Superior temporal gyrus (tissue), 1 donor: Measurements from ENCODE around the gene EYA4.

ENCODE experiments used
- DNase-seq: peaks from one replicate; pipeline ENCODE4 v3.0.0-alpha.2; 2016; ENCODE audit errors: extremely low spot score

Gene EYA4

DNA sequence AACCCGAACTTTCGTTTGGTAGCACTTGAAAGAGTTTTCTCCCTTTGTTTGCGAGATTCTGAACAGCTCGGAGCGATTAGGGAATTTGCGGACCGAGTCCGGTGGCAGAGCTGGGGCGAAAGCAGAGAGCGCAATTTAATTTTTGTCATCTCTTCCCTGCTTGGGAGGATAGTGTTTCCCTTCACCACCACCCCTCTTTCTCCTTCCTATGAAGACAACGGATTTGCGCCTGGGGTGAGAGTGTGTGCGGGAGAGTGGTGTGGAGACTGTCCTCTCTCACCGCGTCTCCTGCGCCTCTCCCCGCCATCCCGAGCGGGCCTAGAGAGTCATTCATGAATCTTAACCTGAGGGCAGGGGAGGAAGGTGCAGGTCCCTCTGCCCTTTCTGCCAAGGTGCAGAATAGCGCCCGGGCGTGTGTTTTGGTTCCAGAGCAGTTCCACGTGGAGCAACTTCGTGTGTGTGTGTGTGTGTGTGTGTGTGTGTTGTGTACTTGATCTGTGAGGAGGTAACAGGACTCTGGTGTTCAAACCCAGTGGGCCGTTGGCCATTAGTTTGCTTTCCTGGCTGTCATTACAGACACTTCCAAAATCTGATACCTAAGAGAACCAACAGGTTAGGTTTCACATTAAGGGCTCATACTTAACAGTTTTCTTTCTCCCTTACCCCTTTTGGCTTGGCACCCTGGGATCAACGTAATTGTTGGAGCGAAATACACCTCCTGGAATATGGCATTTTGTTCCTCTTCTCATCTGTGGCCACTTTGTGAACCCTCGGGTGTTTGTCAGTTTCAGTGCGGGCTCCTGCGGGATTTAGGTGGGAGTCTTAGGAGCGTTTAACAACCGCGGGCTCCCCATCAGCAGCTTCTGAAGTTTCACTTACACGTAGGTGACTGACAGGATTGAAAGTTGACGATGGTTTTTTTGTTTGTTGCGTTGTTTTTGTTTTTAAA, 1.8 kb downstream of the EYA4 start:
- no peak for DNase-seq

- DNase-seq: no peak
These were observed 2.7 kb downstream of the EYA4 start for GRCh38 chr6:133243723-133244305.

DNA sequence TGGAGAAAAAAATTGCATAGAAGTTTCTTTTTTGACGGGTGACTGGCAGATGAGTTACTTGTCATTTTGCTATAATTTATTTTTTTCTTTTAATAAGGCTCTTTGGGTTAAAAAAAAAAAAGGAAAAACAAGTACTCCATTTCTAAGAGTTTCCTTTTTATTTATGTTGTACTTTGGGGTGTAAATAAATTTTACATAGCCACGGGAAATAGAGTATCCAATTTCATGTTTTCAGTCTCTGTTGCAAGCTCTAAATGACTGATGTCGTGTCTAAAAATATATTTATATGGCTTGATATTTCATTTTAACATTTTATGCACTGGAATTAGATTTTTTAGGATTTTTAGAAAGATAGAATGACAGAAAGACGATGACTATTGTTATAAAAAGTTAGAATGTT, 3.4 kb downstream of the EYA4 start:
- no peak for DNase-seq

DNA sequence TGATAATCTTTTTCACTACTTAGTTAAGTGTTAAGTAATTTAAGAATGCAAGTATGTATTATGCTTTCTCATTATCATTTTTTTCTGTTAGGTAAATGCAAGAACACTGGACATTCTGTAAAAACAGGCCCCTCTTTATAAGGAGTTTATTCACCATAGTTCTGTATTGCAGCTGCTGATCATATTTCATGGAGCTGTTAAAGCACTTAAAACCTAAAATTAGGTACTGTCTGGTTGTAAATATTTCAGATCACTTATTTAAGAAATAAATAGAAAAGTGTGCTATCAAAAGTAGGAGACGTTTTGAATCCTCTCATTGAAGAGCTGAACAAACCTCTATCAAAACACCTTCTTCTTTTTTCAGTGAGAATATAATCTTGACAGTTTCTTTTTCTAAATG, 3.9 kb downstream of the EYA4 start:
- DNase-seq: no peak

DNA sequence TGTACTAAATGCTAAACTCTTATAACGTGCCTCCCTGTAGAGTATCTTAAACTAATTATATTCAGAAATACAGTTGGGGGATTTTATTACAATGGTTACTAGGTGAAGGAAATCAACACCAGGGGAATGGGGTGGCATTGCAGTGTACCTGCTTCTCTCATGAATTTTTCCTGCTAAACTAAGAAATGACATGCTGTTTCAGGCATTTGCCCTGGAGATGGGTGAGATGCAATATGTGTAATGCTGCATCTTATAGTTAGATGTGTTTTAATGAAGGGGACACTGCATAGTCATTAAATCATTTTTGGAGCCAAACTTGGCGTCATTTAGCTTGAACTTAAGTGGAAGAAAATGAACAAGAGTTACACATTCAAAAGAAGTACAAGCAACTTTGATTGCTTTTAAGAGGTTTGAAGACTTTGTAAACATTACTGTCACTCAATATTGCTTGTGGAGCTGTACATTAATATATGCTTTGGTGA, 4.3 kb downstream of the EYA4 start:
- no peak for DNase-seq

DNA sequence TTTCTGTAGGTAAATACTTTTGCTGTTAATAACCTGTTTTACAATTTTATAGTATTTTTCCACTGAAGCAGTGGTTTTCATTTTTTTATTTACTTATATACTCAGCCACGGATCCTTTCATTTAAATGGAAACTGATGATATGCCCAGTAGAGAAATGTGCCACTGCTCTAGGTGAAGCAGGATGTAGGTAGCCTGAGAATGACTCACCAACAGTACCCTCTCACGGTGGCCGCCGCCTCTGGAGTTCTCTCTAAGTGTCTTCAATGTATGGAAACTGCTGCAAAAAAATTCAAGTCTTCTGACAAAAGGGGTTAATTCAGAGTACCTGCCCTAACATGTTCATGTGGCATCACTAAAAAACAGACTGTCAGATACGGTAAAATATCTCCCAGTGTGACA, 6.4 kb downstream of the EYA4 start:
- DNase-seq: no peak

GRCh38 chr6:133248241-133249001, 7.3 kb downstream of the EYA4 start:
- no peak for DNase-seq

- DNase-seq: no peak
These were observed 10.5 kb downstream of the EYA4 start for GRCh38 chr6:133251688-133252087.

DNA sequence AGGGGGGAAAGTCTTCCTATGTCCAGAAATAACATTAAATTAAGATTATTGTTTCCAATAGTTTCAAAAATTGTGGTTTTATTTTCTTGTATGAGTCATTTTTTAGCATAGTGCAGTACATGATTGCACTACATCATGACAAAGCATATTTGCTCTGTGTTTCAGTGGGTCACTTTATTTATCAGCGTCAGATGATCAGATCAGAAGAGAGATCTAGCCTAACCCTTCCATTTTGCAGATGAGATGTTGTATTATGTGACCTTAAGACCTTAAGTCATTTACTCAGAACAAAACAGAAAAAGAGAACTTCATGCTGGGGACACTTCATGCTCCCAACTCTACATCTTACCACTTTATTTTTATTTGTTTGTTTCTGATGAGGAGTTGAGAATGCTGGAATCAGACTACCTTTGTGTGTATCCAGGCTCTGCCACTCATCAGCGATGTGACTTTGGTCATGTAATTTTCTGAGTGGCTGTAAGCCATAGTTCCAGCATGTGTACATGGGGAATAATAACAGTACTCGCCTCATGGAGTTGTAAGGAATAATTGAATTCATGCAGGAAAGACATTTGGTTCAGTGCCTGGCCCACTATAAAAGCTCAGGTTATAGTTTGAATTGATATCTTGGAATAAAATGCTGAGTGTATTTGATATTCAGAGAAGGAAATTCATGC, 13.5 kb downstream of the EYA4 start:
- no peak for DNase-seq

DNA sequence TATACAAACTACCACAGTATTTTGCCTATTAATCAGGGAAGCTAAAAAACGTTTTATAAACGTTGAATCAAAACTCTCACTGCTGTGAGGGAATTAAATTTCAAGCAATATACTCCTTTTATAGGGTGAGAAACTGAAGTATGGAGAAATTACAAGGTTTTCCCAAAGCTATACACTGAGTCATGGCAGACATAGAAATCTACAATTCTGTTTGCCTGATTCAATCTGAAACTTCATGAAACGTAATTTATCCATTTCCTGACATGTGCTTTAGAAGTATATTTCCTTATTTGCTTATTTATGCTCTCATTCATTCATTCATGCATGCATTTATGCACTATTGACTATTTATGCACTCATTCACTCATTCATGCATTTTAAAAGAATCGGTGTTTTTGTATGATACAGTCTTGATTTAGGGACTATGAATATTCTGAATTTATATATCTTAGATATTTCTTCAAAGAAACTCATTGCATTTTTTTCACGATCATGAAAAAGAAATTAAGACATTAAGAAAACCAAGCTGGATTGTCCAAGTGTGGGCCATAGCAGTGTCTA, 16.5 kb downstream of the EYA4 start:
- no peak for DNase-seq

DNA sequence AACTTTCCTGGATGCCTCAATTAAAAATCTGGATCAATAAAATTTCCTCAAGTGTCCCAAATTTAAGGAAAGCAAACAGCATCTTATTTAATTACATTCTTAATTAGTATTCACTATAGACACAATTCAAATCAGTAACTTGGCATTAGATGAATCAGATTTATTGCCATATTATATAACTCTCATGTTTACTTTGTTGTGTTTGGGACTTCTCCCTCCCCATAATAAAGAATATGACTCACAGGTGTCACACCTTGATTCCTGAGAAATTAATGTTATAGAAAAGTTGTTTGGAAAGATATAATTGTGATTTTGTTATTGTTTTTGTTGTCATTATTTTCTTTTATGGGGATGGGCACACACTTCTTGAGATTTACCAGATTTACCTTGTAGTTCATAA, 18.4 kb downstream of the EYA4 start:
- no peak for DNase-seq

DNA sequence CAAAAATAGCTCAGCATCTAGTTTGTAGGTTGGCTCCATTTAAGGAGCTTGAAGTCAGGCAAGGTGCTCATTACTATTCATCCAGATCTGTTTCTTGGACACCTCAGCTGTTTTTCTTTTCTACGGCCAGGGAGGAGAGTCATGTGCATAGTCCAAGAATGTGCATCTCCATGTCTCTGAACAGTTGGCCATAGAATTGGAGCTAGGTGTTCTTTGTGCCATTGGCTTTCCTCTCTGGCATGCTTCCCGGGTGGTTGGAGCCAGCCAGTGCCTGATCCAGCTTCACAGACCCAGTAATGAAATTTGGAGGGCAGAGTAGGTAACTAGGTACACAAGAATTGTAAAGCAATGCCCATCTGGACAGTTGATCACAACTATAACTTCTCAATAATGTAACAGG, 21.6 kb downstream of the EYA4 start:
- DNase-seq: no peak

- DNase-seq: no peak
These were observed 23.9 kb downstream of the EYA4 start for GRCh38 chr6:133265066-133265465.

DNA sequence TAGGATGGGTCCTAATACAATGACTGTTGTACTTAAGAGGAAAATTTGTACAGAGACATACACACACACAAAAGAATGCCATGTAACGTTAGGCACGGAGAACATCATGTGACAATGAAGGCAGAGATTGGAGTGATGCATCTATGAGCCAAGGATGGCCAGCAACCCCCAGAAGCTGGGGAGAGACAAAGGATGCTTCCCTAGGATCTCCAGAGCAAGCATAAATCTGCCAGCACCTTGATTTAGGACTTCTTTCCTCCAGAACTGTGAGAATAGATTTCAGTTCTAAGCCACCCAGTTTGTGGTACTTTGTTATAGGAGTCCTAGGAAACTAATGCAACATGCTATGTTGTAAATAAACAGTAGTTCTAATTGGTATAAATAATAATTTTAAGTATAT, 25.0 kb downstream of the EYA4 start:
- DNase-seq: no peak

- DNase-seq: no peak
These were observed 27.5 kb downstream of the EYA4 start for GRCh38 chr6:133268621-133269020.

- DNase-seq: no peak
These were observed 33.7 kb downstream of the EYA4 start for GRCh38 chr6:133274813-133275212.

GRCh38 chr6:133275213-133275612, 34.1 kb downstream of the EYA4 start:
- DNase-seq: no peak

- DNase-seq: no peak
These were observed 36.2 kb downstream of the EYA4 start for GRCh38 chr6:133277228-133277899.

DNA sequence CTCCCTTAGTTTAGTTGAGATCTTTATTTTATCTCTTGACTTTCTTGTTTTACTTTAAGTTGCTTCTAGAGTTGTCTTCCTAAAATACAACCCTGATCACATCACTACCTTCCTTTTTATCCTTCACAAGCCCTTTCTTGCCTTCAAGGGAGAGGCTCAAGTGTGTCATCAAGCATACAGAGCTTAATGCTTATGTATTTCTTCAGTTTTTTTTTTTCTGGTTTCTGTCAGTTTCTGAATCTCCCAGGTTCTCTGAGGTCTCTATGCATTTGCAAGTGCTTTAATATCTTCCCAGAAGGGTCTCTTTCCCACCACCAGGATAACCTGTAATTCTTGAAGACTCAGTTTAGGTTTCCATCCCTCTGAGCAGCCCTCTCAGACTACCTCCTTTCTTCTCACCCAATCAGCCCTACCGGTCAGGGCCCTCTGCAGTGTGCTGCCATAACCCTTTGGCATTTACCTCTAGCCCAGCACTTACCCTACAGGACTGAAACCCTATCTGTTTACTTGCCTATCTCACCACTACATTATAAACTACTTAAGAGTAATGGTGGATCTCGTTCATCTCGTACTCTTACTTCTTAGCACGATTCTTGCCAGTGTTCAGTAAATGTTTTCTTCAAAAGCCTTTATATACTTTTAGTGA, 36.9 kb downstream of the EYA4 start:
- no peak for DNase-seq

DNA sequence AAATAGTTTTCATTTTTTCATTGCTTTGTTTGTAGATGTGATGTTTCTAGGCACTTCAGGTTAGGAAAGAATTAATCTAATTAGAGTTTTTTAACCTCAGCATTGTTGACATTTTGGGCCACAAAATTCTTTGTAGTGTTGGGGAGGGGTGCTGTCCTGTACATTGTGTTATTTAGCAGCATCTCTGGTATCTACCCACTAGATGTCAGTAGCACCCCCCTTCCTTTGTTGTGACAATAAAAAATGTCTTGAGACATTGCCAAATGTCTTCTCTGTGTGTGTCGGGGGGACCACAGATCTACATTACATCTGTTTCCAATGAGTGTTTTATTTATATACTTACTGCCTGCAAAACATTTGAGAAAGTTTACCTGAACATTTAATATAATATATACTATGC, 45.6 kb downstream of the EYA4 start:
- no peak for DNase-seq

GRCh38 chr6:133288662-133289061, 47.5 kb downstream of the EYA4 start:
- DNase-seq: no peak
